ENCODE results near the gene NFXL1.
A peak's percentile ranks its signal among the peaks of the same experiment; 100 is the strongest.

Gene NFXL1

DNA sequence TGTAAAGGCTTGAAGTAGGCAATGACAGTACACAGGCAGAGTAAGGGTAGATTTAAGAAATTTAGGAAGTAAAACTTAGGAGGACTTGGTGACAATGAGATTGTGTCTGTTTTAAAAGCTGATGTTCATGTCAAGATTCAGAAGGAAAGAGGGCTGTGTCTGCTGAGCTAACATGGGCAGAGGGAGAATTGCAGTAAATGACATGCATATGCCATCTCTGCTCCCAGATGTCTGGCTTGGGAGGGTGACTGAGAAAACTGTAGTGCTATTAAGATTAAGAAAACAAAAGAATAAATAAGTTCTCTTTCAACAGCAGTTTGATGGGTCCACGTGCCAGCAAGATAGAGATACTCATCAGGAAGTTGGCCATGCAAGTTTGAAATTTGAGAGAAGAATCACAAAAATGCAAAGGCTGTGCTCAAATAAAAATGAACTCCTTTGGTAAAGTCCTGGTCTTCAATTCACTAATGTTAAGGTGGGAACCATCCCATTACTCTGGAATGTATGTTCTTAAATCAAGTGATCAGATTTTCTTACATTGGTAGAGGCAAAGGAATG lies 7.2 kb downstream of the NFXL1 start:
- intact Hi-C loops (cut with DNase I): no loop called here
- DNase-seq: no peak

- DNase-seq: no peak
- intact Hi-C loops (cut with DNase I): no loop called here
Measured at GRCh38 chr4:47899639-47900038, 14.7 kb downstream of the NFXL1 start.

- DNase-seq: no peak
- intact Hi-C loops (cut with DNase I): no loop called here
Measured at GRCh38 chr4:47891928-47892327, 22.5 kb downstream of the NFXL1 start.

GRCh38 chr4:47882228-47882627 lies 32.2 kb downstream of the NFXL1 start:
- intact Hi-C loops (cut with DNase I): no loop called here
- DNase-seq: no peak

DNA sequence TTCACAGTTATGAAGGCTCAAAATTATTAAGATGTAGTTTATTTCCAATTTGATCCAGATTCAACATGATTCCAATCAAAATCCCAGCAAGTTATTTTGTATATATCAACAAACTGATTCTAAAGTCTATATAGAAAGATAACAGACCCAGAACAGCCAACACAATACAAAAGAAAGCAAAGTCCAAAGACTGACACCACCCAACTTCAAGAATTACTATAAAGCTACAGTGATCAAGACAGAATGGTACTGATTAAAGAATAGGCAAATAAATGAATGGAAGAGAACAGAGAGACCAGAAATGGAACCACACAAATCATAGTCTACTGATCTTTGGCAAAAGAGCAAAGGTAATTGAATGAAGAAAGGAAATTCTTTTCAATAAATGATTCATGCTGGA lies 34.9 kb downstream of the NFXL1 start:
- DNase-seq: no peak
- intact Hi-C loops (cut with DNase I): no loop called here

DNA sequence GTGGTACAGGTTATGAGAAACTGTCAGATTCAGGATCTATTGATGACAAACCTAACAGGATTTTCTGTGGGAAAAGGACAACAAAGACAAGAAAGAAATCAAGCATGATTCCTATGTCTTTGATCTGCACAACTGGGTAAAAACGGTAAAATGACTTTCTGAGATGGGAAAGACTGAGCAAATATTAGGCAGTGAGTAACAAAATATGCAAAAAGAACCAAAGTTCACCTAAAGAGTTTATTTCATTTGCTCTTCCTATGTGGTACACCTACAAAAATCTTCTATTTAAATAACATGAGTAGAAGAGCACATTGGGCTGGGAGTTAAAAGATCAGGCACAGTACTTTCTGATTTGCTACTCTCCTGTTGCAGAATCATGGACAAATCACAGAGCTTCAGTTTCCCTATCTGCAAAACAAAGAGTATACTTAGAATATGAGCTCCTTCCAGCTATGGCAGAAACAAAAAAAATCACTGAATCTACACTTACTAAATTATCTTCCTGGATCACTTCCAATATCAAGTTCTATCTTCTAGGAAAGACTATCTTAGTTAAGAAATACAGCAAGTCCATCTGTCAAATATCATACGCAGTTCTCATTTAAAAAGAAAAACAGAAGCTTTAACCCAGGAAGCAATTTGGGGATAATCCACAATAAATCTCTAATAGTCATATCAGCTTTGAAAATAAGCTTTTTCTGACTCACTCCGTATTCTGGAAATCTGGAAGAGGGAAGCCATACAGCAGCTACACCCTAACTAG lies 37.4 kb downstream of the NFXL1 start:
- no peak for DNase-seq
- intact Hi-C loops (cut with DNase I): no loop called here

GRCh38 chr4:47876310-47876709 lies 38.1 kb downstream of the NFXL1 start:
- intact Hi-C loops (cut with DNase I): no loop called here
- no peak for DNase-seq

DNA sequence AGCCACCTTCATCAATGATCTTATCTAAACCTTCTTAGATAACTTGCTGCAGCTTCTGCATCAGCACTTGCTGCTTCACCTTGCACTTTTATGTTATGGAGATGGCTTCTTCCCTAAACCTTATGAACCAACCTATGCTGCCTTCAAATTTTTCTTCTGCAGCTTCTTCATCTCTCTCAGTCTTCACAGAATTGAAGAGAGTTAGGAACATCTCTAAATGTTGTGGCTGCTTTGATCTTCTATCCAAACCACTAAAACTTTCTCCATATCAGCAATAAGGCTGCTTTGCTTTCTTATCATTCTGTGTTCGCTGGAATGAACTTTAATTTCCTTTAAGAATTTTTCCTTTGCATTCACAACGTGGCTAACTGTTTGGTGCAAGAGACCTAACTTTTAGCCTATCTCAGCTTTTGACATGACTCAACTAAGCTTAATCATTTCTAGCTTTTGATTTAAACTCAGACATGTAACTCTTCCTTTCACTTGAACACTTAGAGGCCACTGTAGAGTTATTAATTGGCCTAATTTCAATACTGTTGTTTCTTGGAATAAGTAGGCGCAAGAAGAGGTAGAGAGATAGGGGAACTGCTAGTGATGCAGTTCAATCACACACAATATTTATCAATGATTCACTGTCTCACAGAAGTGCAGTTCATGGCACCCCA lies 40.4 kb downstream of the NFXL1 start:
- intact Hi-C loops (cut with DNase I): no loop called here
- no peak for DNase-seq

DNA sequence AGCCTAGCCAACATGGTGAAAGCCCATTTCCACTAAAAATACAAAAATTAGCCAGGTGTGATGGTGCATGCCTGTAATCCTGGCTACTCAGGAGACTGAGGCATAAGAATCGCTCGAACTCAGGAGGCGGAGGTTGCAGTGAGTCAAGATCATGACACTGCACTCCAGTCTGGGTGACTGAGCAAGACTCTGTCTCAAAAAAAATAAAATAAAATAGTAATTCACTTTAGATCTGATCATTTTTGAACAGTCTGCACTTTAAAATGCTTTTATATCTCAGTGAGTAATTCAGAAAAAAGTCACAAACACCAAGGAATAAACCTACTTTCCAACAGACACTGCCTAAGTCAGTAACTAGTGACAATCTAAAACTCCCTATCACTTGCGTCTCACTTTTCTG lies 50.9 kb downstream of the NFXL1 start:
- intact Hi-C loops (cut with DNase I): no loop called here
- DNase-seq: no peak

GRCh38 chr4:47862297-47862696 lies 52.1 kb downstream of the NFXL1 start:
- no peak for DNase-seq
- intact Hi-C loops (cut with DNase I): no loop called here

GRCh38 chr4:47860305-47860704 lies 54.1 kb downstream of the NFXL1 start:
- no peak for DNase-seq
- intact Hi-C loops (cut with DNase I): no loop called here

DNA sequence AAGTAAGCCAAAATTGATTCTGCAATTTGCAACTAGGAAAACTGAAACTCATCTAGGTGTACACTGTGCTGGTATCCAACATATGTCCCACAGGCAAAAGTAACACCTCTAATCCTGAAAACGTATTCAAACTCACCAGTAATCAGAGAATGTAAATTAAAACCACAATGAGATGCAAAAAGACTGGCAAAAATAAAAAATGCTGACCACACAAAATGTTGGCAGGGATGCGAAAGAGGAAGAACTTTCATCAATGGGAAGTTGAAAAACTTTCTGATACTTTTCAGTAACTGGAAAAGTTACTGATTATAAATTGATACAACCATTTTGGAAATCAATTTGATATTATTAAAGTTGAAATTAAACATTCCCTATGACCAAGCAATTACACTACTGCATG lies 56.4 kb downstream of the NFXL1 start:
- intact Hi-C loops (cut with DNase I): no loop called here

DNA sequence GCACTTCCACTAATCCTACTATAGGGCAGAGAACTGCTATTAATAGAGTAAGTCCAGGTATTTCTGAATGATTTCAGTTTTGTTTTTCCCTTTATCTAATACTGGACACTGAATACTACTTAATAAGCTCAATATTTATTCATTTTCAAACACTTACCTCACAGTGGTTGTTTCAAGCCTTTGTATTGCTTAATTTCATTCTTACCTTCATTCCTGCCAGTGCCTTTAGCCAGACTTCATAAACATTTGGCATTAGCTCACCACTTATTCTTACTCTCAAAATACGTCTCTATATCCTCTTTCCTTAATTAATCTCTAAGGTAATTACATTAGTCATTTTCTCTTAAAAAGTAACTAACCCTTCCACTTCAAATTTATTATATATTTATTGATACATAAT lies 57.7 kb downstream of the NFXL1 start:
- intact Hi-C loops (cut with DNase I): no loop called here

More for the DNA sequence above, 56.4 kb downstream of the NFXL1 start:
- DNase-seq: no peak

GRCh38 chr4:47855350-47855749 lies 59.0 kb downstream of the NFXL1 start:
- intact Hi-C loops (cut with DNase I): no loop called here
- DNase-seq: no peak

More for the DNA sequence above, 57.7 kb downstream of the NFXL1 start:
- DNase-seq: no peak

- intact Hi-C loops (cut with DNase I): no loop called here
Measured at GRCh38 chr4:47852136-47852535, 62.2 kb downstream of the NFXL1 start.

GRCh38 chr4:47849466-47849865 lies 64.9 kb downstream of the NFXL1 start:
- no peak for DNase-seq
- intact Hi-C loops (cut with DNase I): no loop called here

More at GRCh38 chr4:47852136-47852535, 62.2 kb downstream of the NFXL1 start:
- DNase-seq: no peak

GRCh38 chr4:47848041-47848440 lies 66.3 kb downstream of the NFXL1 start:
- intact Hi-C loops (cut with DNase I): no loop called here
- no peak for DNase-seq

GRCh38 chr4:47842985-47843384 lies 71.4 kb downstream of the NFXL1 start:
- intact Hi-C loops (cut with DNase I): no loop called here

DNA sequence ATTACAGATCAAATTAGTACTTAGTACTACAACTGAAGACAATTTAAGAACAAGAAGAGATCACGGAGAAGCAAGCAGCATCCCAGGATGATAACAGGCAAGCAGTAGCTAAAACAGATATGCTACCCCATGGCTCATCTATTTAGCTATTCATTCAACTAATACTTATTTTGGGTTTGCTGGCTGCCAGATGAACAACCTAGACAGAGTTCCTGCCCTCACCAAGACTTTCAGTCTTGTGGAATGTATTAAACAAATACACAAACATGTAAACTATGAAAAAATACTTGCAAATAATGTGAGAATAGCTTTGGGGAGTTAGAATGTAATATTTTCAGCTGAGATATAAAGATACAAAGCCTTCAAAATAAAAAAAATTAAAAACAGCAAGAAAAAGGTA lies 74.1 kb downstream of the NFXL1 start:
- intact Hi-C loops (cut with DNase I): no loop called here
- no peak for DNase-seq

More at GRCh38 chr4:47842985-47843384, 71.4 kb downstream of the NFXL1 start:
- no peak for DNase-seq

GRCh38 chr4:47839259-47839658 lies 75.1 kb downstream of the NFXL1 start:
- DNase-seq: peak in 3 of 10 donors; percentile 6 to 72 (median 21)
- intact Hi-C loops (cut with DNase I): loop anchor here (2.0 kb wide), 1 partner anchor 170 kb away; no protein-coding TSS in a partner anchor

DNA sequence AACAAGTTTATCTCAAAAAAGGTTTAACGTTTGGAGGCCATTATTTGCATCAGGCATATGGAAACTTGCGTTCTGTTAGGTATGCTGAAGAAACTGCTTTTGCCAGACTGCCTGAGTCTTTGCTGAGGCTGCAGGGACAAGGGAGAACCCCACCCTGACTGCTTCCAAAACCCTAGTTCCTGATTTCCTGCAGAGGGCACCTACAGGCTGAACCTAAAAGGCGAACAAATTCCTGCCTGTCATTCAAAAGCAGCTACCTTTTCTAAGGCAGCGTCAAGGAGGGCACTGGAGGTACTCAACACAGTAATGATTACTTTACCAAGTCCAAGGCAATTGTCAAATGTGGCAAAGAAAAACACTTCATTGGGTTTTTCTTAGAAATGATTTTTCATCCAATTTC lies 75.9 kb downstream of the NFXL1 start:
- DNase-seq: no peak
- intact Hi-C loops (cut with DNase I): loop anchor here (2.0 kb wide), 1 partner anchor 170 kb away; no protein-coding TSS in a partner anchor

DNA sequence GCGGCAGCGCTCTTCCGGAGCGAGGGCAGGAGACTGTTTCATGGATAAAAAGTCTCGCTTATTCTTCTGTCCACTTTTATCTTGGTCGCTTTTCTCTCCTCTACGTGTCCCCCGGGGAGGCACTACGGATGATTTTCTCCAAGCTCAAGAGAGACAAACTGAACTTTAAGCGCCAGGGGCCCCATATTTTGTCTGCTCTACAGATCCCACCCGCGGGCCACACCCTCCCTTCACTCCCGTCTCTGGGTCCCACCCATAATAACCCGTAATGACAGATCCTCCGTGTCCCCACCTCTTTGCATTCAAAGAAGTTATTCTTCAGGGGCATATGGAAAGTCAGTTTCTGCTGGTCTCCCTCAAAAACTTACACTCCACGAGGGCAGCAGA lies 76.5 kb downstream of the NFXL1 start, which contains the start of gene CORIN:
CORIN (minus strand) TSS at position 160 of the 387 bp plus-strand sequence; CDS start at position 42, 118 bp downstream.
- intact Hi-C loops (cut with DNase I): loop anchor here (2.0 kb wide), 2 partner anchors 133 to 169 kb away; no protein-coding TSS in a partner anchor
- peak in 1 of 10 donors; percentile 69 for DNase-seq
